Caco-2 (cell line): ENCODE results near the gene APOL3. TPM values are rescaled to one million over a fixed set of nuclear protein-coding genes. Genes with fewer than 3 reads are reported as not detected.
A peak's percentile ranks its signal among the peaks of the same experiment; 100 is the strongest.

ENCODE experiments used
- BruUV-seq: library from RNA; stranded (reverse); fragments of 400-500 nt; replicated peaks from 2 replicates; lab custom pipeline; 2021; lab: Mats Ljungman, UMichigan
- CTCF ChIA-PET: fragments of 300-600 bp; sonication (Branson Sonifier 250); formaldehyde crosslinking; loops from one replicate; lab custom pipeline; 2022; ENCODE audit warnings: antibody characterized with exemption; lab: Charles Lee
- POLR2A ChIA-PET: fragments of 300-600 bp; sonication (Branson Sonifier 250); formaldehyde crosslinking; loops from one replicate; lab custom pipeline; 2022; ENCODE audit warnings: antibody characterized with exemption; lab: Charles Lee
- DNase-seq, 2 experiments: peaks; one replicate each; pipeline versions ENCODE4 v3.0.0 to v3.0.0-alpha.2; 2020 to 2022
- H3K27me3 ChIP-seq: replicated peaks from 2 replicates; pipeline ENCODE4 v1.6.0; 2011; ENCODE audit warnings: low read length; ENCODE audit not compliant: control insufficient read depth, insufficient read depth
- H3K36me3 ChIP-seq: 2 replicates; pipeline ENCODE4 v1.5.1; 2011; ENCODE audit warnings: low read length; ENCODE audit not compliant: control insufficient read depth, insufficient read depth
- H3K4me1 ChIP-seq: fragments of 250-450 bp; sonication (Bioruptor Pico); 2 replicates; pipeline ENCODE4 v1.5.1; 2020; ENCODE audit warnings: mild to moderate bottlenecking
- H3K4me3 ChIP-seq: 2 replicates; pipeline ENCODE4 v1.5.1; 2011; ENCODE audit warnings: low read depth, mild to moderate bottlenecking, control low read depth, low read length
- H3K9me3 ChIP-seq: fragments of 250-450 bp; sonication (Bioruptor Pico); 2 replicates; pipeline ENCODE4 v1.5.1; 2020; ENCODE audit warnings: mild to moderate bottlenecking, moderate library complexity
- H3K27ac Mint-ChIP-seq: one replicate; pipeline ENCODE4 v1.8.0; 2022; ENCODE audit warnings: mixed read lengths; ENCODE audit not compliant: unreplicated experiment
- H3K27me3 Mint-ChIP-seq: one replicate; pipeline ENCODE4 v1.8.0; 2022; ENCODE audit warnings: mixed read lengths; ENCODE audit not compliant: insufficient read depth, unreplicated experiment
- H3K36me3 Mint-ChIP-seq: one replicate; pipeline ENCODE4 v1.8.0; 2022; ENCODE audit warnings: mild to moderate bottlenecking, mixed read lengths; ENCODE audit not compliant: insufficient read depth, unreplicated experiment
- H3K4me1 Mint-ChIP-seq: one replicate; pipeline ENCODE4 v1.8.0; 2022; ENCODE audit warnings: low read depth, mixed read lengths; ENCODE audit not compliant: unreplicated experiment
- H3K4me3 Mint-ChIP-seq: one replicate; pipeline ENCODE4 v1.8.0; 2022; ENCODE audit warnings: mild to moderate bottlenecking, moderate library complexity, mixed read lengths; ENCODE audit not compliant: unreplicated experiment
- H3K9me3 Mint-ChIP-seq: one replicate; pipeline ENCODE4 v1.8.0; 2022; ENCODE audit warnings: mixed read lengths; ENCODE audit not compliant: unreplicated experiment
- CTCF ChIP-seq, 2 experiments: fragments of 200-600 bp in 1 of 2; IDR thresholded peaks; 1 replicate in 1 of 2; 2 replicates in 1 of 2; pipeline versions ENCODE4 v1.5.1 to v1.8.0; 2011 to 2022; ENCODE audit warnings: antibody characterized with exemption in 1 of 2, control low read depth in 1 of 2, inconsistent platforms in 1 of 2, low read depth in 1 of 2, low read length in 1 of 2, mild to moderate bottlenecking in 1 of 2, moderate library complexity in 1 of 2; ENCODE audit not compliant: insufficient read depth in 1 of 2, severe bottlenecking in 1 of 2, unreplicated experiment in 1 of 2
- intact Hi-C: fragments of 100-400 bp; cut with micrococcal nuclease; formaldehyde crosslinking; loops from one replicate; pipeline ENCODE4 v1.10.0; 2022; ENCODE audit not compliant: unreplicated experiment
- total RNA-seq: library from RNA; stranded (reverse); gene quantifications from 2 replicates; pipeline ENCODE4 v1.2.3, GENCODE V29; 2022

The APOL3 gene
- total RNA-seq, 1 experiment from 2014 or later: not detected

- Histone ChIP-seq H3K27me3 (no peaks in the 10 kb centered on the region; the same call in 1 of the 2 replicates), H3K4me3 (no peak overlapping the region), H3K9me3 (no peaks in the 10 kb centered on the region), H3K36me3 (no peaks in the 10 kb centered on the region), H3K4me1 (no peaks in the 10 kb centered on the region)
- no peak for TF ChIP-seq CTCF (IDR thresholded peaks at IDR 0.05; ENCODE audit: insufficient read depth in 1 of 2, low read depth in 1 of 2, low read length in 1 of 2, severe bottlenecking in 1 of 2, unreplicated experiment in 1 of 2)
- intact Hi-C loops: loop anchor here (5.0 kb wide), 1 partner anchor 81 kb away; no protein-coding TSS in a partner anchor
- ChIA-PET CTCF (interaction anchor here (0.6 to 2.1 kb wide), 2 partner anchors 30 to 43 kb away, joined by 4 to 13 read pairs; partner anchors contain the start of gene APOL2), POLR2A (no interaction called here)
- Mint-ChIP-seq H3K27me3 (peaks cover 3% of the 10 kb centered on the region), H3K27ac (no peak overlapping the region), H3K36me3 (no peaks in the 10 kb centered on the region), H3K4me1 (peaks cover 6% of the 10 kb centered on the region), H3K9me3 (no peaks in the 10 kb centered on the region), H3K4me3 (no peak overlapping the region)
- DNase-seq: no peak
- BruUV-seq: no TSS peak
These were observed 35.9 kb upstream of the APOL3 start for GRCh38 chr22:36196254-36197064.

GRCh38 chr22:36194971-36195370 lies 34.4 kb upstream of the APOL3 start:
- no peaks in the 10 kb centered on the region for H3K27me3 Mint-ChIP-seq
- Histone ChIP-seq H3K4me1 (no peaks in the 10 kb centered on the region), H3K36me3 (no peaks in the 10 kb centered on the region), H3K27me3 (no peaks in the 10 kb centered on the region; the same call in 1 of the 2 replicates), H3K4me3 (no peak overlapping the region), H3K9me3 (no peaks in the 10 kb centered on the region)
- DNase-seq: peak; percentile 63 to 72
- H3K4me3 Mint-ChIP-seq: no peak overlapping the region
- intact Hi-C loops: loop anchor here (1.0 to 5.0 kb wide), 3 partner anchors 27 to 91 kb away; no protein-coding TSS in a partner anchor
- H3K9me3 Mint-ChIP-seq: no peaks in the 10 kb centered on the region
- TF ChIP-seq CTCF (IDR thresholded peaks at IDR 0.05; ENCODE audit: insufficient read depth in 1 of 2, low read depth in 1 of 2, low read length in 1 of 2, severe bottlenecking in 1 of 2, unreplicated experiment in 1 of 2): peak; percentile 67 to 78
- peaks cover 6% of the 10 kb centered on the region for H3K4me1 Mint-ChIP-seq
- ChIA-PET CTCF (interaction anchor here (0.6 to 2.1 kb wide), 7 partner anchors 9 to 750 kb away, joined by 3 to 13 read pairs (median 4); partner anchors contain the start of gene APOL2), POLR2A (no interaction called here)
- no peaks in the 10 kb centered on the region for H3K36me3 Mint-ChIP-seq
- H3K27ac Mint-ChIP-seq: no peak overlapping the region
- BruUV-seq: no TSS peak

- POLR2A ChIA-PET: no interaction called here
- Histone ChIP-seq H3K9me3 (no peaks in the 10 kb centered on the region), H3K4me1 (no peaks in the 10 kb centered on the region), H3K36me3 (no peaks in the 10 kb centered on the region), H3K27me3 (no peaks in the 10 kb centered on the region; the same call in 1 of the 2 replicates), H3K4me3 (no peak overlapping the region)
- CTCF ChIA-PET: interaction anchor here (0.5 to 2.1 kb wide), 7 partner anchors 10 to 292 kb away, joined by 3 to 13 read pairs (median 4); partner anchors contain the start of gene APOL2
- H3K36me3 Mint-ChIP-seq: no peaks in the 10 kb centered on the region
- TF ChIP-seq CTCF (IDR thresholded peaks at IDR 0.05; ENCODE audit: insufficient read depth in 1 of 2, low read depth in 1 of 2, low read length in 1 of 2, severe bottlenecking in 1 of 2, unreplicated experiment in 1 of 2): no peak
- H3K27ac Mint-ChIP-seq: no peak overlapping the region
- intact Hi-C loops: no loop called here
- no peaks in the 10 kb centered on the region for H3K27me3 Mint-ChIP-seq
- no peaks in the 10 kb centered on the region for H3K9me3 Mint-ChIP-seq
- BruUV-seq: no TSS peak
- no peak overlapping the region for H3K4me3 Mint-ChIP-seq
- H3K4me1 Mint-ChIP-seq: peaks cover 6% of the 10 kb centered on the region
- DNase-seq: no peak
These were observed 33.8 kb upstream of the APOL3 start for GRCh38 chr22:36194385-36194784.
